GM19455 (cell line): ENCODE measurements around the gene KCNH4.
"Not testable (repeated sequence)": the region's sequence is repeated elsewhere in the genome, so short reads cannot be mapped to it uniquely, and the experiment has no call there.

ENCODE experiments used
- ATAC-seq: cut with Tn5 transposase; IDR thresholded peaks from one replicate; pipeline ENCODE4 v1.9.1; 2021; ENCODE audit not compliant: unreplicated experiment

Gene KCNH4

DNA sequence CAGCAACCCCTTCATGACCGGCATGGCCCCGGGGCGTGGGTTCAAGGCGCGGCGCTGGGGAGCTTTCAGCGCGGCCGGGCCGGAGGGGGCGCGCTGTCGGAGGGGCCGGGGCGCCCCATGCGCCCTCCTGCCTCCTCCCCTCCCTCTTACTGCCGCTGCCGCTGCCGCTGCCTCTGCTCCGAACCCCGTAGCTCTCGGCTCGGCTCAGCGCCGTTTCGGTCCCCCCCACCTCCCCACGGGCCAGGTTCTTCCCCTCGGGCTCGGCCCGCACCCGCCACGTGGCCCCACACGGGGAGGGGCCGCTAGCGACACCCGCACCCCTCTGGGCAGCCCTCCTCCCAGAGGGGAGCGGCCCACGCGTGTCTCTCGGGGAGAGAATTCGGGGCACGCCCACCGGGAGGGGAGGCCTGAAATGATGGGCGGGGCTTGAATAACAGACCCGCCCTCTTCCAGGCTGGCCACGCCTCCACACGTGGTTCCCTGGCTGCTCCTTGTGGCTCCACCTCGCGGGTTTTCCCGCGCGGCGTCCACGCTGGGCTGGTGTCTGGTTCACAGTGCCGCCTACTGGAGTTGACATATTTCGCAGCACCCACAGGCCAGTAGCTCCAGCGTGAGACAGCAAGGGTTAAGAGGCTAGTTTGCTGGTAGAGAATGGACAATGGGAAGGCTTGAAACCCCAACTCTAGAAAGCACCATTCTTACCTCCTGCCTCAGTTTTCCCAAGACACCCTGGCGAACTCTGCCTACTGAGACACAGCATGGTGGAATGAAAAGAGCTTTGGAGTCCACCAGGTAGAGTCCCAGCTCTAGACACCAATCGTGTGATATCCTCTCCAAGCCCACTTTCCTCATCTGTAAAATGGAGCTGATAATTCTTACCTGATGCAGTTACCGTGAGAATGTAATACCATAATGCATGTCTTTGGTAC lies at the start of gene KCNH4:
KCNH4 (minus strand) TSS at position 221 of the 929 bp plus-strand sequence; CDS start at position 24, 197 bp downstream.
- ATAC-seq = no peak

DNA sequence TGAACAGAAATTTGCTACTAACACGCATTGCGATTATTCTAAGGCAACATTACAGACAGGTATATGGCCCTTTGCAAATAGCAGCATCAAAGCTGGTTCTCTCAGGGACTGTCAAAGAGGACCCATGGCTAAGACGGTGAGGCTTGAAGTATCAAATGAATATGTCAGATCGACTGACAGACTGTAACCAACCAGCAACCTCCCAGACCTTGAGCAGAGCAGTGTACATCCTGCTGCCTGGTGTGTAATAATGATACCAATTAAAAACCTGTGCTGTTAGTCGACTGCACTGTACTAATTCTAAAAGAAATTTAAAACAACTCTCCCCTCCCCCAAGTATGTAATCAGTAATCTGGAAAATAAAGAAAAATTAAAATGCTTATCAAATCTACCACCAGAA lies 49.3 kb upstream of the KCNH4 start:
- no peak for ATAC-seq

DNA sequence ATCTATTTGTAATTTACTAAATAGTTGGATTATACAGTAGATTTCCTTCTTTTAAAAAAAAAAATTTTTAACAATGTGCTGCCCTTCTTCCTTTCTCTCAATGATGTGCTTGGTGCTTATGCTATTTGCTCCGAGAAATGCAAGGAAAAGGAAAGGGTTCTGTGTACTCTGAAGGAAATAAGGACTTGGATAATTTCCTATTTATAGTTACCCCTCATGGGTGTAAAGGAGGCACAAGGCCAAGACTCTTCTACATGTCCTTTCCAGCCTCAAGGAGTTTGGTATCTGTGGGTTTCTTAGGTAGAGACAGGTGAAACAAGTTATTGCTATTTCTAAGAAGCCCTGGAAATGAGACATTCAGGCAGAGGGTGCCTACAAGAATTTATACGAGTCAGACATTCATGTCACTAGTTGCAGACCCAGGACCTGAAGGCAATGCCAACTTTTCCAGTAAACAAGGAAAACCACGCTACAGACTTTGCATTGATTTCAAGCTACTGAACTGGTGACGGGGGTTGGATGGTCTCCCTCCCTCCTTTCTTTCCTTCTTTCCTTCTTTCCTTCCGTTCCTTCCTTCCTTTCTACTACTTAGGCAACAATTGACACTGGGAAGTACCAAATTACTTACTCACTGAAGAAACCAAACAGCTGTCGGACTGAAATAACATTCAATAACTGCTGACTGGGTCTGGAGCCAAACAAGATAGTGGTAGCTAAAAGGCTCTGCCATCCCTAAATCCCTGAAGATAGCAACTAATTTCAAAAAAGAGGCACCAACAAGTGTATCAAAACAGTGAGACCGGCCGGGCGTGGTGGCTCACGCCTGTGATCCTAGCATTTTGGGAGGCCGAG lies 47.1 kb upstream of the KCNH4 start:
- ATAC-seq = no peak

DNA sequence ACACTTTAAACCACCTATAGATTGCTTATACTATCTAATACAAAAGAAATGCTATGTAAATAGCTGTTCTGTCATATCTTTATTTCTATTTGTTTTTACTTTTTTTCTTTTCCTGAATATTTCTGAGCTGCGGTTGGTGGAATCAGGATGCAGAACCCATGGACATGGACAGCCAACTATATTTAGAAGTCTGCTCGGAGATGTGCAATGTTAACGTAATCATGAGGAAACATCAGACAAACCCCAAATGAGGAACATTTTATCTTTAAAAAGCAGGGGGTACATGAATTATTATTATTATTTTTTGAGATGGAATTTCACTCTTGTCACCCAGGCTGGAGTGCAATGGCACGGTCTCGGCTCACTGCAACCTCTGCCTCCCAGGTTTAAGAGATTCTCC lies 44.7 kb upstream of the KCNH4 start:
- ATAC-seq = no peak

DNA sequence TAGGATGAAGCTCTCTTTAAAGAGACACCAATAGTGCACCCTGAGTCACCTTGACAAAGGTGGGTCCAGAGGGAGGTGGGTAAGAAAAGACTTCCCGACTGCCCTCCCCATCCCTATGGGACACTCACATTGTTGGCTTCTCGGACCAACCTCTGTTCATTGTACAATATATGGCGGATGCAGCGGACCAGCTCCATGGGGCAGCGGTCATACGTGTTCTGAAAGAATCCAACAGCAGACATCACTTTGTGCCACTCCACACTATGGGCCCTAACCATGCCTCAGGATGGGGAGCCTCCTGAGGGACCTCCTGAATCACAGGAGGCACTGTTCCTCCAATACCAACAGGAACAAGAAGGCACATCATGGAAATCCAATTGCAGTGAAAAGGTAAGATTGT lies 43.7 kb upstream of the KCNH4 start:
- ATAC-seq = no peak

DNA sequence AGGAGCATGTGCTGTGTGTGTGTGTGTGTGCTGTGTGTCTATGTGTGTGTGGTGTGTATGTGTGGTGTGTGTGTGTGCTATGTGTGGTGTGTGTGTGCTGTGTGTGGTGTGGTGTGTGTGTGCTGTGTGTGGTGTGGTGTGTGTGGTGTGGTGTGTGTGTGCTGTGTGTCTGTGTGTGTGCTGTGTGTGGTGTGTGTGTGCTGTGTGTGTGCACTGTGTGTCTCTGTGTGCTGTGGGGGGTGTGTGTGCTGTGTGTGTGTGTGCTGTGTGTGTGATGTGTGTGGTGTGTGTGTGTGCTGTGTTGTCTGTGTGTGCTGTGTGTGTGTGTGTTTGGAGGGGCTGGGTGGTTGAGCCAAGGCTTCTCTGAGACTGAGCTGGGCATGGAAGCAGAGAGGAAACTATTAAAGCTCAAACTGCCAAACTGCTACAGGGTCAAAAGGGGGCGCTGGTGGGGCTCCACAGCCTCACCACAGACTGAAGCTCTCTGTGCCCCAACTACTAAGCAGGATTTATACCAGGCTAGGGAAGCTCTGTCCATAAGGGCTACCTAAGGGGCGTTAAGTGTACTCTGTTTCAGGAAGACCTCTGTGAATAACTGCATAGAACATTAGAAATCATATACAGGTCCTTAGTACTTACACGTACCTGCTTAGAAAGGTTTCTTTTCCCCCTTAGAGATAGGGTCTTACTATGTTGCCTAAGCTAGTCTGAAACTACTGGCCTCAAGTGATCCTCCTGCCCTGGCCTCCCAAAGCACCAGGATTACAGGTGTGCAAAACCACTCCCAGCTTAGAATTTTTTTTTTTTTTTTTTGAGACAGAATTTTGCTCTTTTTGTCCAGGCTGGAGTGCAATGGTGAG lies 41.2 kb upstream of the KCNH4 start:
- no peak for ATAC-seq

DNA sequence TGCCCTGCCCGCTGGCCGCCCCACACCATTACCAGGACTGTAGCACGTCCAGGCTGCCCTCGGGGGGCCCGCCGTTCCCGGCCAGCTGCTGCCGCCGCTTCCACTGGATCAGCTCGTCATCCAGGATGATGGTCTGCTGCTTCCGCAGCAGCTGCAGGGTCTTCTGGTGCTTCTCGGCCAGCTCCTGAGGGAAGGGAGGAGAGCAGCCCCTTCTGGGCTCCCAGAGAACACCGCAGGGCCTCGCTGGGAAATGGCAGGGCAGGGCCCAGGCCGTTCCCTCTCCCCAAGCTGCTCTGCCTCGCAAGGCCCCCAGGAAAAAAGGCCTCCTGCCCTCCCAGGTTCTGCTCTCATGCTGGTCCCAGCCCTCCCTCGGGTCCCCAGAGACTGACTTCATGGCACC lies 38.3 kb upstream of the KCNH4 start:
- not testable (repeated sequence) for ATAC-seq

DNA sequence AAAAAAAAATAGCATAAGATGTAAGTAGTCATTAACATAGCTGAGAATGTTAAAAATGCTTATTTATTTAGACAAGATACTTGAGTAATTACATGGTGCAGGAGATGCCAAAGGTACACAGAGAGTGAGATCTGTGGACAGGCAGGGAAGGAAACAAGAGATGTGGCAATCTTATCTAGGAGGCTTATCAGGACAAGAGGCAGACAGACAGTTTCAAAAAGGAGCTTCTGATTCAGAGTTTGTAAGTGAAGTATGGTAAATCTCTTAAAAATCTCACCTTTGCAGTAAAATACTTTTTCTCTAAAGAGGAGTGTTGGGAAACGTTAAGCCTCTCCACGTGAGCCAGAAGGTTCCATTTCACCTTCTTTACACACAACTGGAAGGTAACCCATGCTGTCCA lies 33.2 kb upstream of the KCNH4 start:
- no peak for ATAC-seq

DNA sequence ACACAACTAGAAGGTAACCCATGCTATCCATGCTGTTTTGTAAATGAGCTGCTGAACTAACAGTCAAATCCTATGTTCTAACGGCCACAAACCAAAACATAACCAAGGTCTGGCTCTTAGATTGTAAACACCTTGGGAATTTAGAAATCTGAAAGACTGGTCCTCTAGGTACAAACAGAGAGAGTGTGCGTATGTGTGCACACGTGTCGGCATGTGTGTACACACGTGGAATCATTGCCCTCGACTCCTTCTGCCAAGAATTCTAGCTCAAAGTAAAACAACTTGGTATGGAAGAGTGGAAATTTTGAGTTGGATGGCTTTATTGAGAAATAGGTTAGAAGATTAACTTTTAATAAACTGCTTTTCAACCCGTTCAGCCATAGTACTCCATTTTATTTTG lies 31.4 kb upstream of the KCNH4 start:
- no peak for ATAC-seq

DNA sequence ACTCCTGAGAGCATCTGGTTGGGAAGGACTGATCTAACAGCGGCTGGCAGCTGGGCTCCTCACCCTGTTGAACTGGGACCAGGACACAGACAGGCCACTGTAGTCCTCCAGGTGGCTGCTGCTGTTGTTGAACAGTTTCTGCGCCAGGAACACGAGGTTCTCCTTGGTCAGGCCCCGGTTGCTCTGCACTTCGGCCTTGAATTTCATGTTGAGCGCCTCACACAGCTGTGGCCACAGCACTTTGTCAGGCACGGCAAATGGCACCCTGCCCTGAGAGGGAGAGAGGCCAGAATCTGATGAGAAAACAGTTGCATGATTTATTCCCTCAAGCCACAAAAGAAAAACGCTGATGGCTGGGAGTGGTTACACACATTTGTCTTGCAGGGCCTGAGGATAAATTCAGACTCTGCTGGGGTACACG lies 31.0 kb upstream of the KCNH4 start:
- not testable (repeated sequence) for ATAC-seq

DNA sequence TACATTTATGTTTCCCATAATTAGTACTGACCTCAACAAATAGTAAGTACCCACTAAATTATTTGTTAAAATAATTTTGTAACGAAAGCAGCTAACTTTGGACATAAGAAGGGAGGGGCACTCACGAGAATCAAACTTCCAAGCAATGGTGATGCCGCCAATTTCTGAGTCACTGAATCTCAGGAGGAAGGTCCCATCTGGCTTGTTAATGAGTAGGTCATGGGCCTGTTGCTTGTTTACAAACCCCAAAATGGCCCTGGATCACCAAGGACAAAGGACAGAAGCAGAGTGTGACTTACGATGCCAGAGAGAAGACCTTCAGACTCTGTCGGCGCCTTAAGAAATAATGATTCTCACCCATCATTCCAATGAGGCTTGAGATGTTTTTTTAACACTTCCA lies 29.1 kb upstream of the KCNH4 start:
- ATAC-seq = no peak

DNA sequence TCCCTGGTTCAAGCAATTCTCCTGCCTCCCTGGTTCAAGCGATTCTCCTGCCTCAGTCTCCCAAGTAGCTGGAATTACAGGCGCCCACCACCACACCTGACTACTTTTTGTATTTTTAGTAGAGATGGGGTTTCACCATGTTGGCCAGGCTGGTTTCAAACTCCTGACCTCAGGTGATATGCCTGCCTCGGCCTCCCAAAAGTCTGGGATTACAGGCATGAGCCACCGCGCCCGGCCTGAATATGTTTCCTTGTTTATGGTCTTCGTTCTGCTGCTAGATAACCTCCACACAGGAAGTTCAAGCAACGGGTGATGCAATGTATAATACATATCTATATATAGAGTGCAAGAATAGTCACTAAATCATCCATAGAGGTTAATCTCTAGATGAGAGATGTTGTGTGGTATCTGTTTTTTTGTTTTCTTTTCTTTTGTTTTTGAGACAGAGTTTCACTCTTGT lies 25.2 kb upstream of the KCNH4 start:
- not testable (repeated sequence) for ATAC-seq

DNA sequence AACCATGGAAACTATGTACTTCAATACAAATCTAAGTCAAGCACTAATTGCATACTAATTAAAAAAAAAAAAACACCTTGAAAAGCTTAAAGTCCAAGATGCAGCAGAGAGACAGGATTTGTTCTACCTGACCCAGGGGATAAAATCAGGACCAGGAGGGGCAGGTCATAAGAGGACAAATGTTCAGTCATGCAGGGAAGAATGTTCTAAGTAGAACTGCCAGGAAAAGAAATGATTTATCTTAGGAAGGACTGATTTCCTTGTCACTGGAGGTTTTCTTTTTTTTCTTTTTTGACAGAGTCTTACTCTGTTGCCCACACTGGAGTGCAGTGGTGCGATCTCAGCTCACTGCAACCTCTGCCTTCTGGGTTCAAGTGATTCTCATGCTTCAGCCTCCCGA lies 22.4 kb upstream of the KCNH4 start:
- ATAC-seq = no peak

DNA sequence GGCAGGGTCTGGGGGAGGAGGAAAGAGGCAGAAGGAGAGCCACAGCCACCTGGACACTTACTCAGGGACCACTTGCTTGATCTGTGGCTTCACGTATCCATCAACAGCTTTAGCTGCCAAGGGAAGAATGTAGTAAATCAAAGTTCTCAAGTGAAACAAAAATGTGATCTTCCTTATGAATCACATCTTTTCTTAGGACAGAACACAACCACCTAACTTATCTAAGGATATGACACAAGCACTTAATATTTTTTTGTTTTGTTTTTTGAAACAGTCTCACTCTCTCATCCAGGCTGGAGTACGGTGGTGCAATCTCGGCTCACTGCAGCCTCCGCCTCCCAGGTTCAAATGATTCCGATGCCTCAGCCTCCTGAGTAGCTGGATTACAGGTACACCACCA lies 21.8 kb upstream of the KCNH4 start:
- ATAC-seq = no peak

DNA sequence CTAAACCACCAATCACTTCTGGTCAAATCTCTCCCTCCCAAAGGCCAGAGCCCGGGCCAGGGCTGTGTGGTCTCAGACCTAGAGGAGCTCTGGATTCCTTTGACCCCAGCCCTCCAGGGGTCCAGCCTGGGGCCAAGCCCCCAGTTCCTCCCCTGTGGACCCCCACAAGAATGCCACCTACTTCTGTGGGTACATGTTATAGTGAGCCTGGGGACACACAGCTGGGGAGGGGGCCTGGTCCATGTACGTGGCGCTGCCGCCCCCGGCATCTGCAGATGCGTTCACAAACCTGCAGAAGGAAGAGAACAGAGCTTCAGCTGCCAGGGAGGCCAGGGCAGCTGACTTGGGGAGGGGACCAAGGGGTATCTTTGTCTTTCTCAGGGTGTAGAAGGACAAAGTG lies 21.2 kb upstream of the KCNH4 start:
- ATAC-seq = no peak

DNA sequence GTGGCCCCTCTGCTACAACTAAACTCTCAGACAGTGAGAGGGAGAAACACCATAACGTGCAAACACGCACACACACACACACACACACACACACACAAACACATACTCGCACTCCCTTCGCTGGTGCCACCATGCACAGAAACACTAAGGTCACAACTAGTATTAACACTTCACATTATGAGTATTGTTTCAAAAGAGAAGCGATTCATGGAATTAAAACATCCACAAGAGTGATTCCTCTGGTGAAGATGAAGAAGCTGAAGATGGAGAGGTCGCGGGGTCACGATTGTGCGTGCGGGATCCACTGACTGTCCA lies 20.5 kb upstream of the KCNH4 start:
- ATAC-seq = no peak

DNA sequence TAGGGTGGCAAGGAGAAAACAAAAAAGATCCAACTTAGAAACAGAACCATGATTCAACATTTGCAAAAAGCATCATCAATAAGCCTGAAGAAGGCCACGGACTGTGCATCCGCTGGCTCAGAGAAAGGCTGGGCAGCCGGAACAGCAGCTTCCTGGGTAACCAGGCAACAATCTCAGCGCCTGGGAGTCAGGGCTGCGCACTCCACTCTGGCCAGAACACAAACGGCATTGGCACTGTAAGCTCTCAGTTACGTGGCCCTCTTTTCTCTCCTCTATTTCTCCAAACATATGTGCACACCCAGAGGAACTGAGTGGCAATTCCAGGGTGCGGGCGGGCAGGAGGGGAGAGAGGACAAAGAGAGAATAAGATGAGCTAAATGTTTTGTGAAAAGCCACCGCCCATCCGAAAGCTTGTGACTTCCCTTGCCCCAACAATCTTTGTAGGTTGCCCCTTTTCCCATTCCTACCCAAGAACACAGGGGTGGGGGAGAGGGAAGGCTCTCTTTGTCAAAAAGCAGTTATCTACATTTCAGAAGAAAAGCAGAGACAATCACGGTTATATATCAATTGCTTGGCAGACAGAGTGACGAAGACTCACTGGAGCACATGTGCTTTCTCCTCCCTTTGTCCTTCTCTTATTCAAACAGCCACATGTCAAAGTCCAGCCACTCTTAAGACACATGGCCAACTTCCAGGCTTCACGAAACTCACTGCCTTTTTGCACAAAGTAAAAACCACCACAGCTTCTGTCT lies 19.9 kb upstream of the KCNH4 start:
- no peak for ATAC-seq

DNA sequence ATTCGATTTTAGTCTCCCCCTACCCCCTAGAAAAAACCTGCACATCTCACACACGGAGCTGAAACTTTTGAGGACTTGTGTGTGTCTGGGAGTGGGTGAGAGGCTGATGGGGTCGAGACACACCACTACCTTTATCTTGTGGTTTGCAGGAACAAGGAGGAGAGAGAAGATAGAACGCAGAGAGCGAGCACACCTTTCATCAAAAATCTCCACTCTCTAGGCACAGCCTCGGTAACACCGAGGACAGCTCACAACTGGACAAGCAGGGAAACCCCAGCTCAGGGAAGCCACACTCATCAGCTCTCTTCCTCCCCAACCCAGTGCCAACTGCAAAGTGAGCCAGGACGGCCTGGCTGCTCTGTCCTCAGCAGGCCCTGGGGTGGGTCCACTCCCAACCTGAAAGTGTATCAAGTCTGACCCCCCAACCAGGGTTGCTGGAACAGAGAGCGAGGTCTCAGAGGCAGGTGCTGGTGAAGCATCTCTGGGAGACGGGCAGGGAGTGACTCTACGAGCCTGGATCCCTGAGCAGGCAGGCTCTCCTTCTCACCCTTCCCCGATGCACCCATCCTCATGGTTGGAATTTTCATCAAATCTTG lies 18.6 kb upstream of the KCNH4 start:
- ATAC-seq = no peak

DNA sequence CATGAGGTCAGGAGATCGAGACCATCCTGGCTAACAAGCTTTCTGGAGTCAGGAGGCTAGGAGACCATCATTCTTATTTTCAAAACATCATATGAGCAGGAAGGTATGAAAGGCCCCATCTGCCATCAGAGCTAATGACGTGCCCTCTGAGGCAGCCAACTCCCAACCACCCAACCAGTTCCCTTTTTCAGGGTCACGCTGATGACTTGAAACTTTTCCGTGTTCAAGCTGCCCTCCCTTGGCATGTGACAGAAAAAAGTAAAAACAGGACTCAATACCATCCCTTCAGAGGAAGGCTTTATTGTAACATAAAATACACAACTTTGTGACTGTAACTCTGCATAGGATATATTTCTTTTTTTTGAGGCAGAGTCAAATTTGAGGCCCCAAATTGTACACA lies 18.0 kb upstream of the KCNH4 start:
- no peak for ATAC-seq

DNA sequence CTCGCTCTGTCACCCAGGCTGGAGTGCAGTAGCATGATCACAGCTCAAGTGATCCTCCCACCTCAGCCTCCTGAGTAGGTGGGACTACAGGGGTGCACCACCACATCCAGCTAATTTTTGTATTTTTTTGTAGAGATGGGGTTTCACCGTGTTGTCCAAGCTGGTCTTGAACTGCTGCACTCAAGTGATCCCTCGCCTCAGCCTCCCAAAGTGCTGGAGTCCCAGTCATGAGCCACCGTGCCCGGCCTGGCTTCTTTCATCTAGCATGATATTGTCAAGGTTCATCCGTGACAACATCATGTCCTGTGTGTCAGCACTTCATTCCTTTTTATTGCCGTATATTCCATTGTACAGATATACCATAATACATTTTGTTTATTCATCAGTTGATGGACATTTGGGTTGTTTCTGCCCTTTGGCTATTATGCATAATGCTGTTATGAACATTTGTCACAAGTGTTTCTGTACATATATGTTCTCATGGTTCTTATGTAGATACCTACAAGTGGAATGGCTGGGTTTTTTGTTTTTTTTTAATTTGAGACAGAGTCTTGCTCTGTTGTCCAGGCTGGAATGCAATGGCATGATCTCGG lies 16.7 kb upstream of the KCNH4 start:
- no peak for ATAC-seq
